ENCODE results near the gene C17orf100.

DNA sequence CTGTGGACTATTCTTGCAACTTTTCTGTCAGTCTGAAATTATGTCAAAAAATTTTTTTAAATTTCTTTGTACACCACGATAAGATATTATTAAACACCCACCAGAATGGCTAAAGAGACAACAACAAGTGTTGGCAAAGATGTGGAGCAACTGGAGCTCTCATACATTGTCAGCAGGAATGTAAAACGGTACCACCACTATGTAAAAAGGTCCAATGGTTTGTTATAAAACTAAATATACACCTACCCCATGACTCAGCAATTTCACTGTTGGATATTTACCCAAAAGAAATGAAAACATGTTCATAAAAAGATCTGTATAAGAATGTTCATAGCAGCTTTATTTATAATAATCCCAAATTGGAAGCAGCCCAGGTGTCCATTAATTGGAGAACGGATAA lies 18.3 kb upstream of the C17orf100 start:
- TF ChIP-seq ZNF572 (CRISPR knock-in tag; IDR thresholded peaks at IDR 0.05) (no peak), AGO2 (optimal IDR thresholded peaks at IDR 0.05; ENCODE audit: low read depth, low read length) (no peak), TCF12 (IDR thresholded peaks at IDR 0.05) (no peak), TCF12 (CRISPR knock-in tag; IDR thresholded peaks at IDR 0.05) (no peak), ZNF7 (CRISPR knock-in tag; IDR thresholded peaks at IDR 0.05) (peak; percentile 97), TCF7L2 (IDR thresholded peaks at IDR 0.05; ENCODE audit: low read depth, low read length) (no peak), KDM1A (CRISPR knock-in tag; IDR thresholded peaks at IDR 0.05) (no peak), JUND (CRISPR knock-in tag; IDR thresholded peaks at IDR 0.05) (no peak), ZNF550 (CRISPR knock-in tag; IDR thresholded peaks at IDR 0.05; ENCODE audit: borderline replicate concordance) (no peak)
- TF ChIP-seq, protein P1, sequence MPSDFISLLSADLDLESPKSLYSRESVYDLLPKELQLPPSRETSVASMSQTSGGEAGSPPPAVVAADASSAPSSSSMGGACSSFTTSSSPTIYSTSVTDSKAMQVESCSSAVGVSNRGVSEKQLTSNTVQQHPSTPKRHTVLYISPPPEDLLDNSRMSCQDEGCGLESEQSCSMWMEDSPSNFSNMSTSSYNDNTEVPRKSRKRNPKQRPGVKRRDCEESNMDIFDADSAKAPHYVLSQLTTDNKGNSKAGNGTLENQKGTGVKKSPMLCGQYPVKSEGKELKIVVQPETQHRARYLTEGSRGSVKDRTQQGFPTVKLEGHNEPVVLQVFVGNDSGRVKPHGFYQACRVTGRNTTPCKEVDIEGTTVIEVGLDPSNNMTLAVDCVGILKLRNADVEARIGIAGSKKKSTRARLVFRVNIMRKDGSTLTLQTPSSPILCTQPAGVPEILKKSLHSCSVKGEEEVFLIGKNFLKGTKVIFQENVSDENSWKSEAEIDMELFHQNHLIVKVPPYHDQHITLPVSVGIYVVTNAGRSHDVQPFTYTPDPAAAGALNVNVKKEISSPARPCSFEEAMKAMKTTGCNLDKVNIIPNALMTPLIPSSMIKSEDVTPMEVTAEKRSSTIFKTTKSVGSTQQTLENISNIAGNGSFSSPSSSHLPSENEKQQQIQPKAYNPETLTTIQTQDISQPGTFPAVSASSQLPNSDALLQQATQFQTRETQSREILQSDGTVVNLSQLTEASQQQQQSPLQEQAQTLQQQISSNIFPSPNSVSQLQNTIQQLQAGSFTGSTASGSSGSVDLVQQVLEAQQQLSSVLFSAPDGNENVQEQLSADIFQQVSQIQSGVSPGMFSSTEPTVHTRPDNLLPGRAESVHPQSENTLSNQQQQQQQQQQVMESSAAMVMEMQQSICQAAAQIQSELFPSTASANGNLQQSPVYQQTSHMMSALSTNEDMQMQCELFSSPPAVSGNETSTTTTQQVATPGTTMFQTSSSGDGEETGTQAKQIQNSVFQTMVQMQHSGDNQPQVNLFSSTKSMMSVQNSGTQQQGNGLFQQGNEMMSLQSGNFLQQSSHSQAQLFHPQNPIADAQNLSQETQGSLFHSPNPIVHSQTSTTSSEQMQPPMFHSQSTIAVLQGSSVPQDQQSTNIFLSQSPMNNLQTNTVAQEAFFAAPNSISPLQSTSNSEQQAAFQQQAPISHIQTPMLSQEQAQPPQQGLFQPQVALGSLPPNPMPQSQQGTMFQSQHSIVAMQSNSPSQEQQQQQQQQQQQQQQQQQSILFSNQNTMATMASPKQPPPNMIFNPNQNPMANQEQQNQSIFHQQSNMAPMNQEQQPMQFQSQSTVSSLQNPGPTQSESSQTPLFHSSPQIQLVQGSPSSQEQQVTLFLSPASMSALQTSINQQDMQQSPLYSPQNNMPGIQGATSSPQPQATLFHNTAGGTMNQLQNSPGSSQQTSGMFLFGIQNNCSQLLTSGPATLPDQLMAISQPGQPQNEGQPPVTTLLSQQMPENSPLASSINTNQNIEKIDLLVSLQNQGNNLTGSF (CRISPR knock-in tag; IDR thresholded peaks at IDR 0.05): no peak
- TF ChIP-seq, protein P2, sequence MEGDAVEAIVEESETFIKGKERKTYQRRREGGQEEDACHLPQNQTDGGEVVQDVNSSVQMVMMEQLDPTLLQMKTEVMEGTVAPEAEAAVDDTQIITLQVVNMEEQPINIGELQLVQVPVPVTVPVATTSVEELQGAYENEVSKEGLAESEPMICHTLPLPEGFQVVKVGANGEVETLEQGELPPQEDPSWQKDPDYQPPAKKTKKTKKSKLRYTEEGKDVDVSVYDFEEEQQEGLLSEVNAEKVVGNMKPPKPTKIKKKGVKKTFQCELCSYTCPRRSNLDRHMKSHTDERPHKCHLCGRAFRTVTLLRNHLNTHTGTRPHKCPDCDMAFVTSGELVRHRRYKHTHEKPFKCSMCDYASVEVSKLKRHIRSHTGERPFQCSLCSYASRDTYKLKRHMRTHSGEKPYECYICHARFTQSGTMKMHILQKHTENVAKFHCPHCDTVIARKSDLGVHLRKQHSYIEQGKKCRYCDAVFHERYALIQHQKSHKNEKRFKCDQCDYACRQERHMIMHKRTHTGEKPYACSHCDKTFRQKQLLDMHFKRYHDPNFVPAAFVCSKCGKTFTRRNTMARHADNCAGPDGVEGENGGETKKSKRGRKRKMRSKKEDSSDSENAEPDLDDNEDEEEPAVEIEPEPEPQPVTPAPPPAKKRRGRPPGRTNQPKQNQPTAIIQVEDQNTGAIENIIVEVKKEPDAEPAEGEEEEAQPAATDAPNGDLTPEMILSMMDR (CRISPR knock-in tag; IDR thresholded peaks at IDR 0.05): no peak
- TF ChIP-seq, protein P3, sequence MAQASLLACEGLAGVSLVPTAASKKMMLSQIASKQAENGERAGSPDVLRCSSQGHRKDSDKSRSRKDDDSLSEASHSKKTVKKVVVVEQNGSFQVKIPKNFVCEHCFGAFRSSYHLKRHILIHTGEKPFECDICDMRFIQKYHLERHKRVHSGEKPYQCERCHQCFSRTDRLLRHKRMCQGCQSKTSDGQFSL (CRISPR knock-in tag; IDR thresholded peaks at IDR 0.05): no peak
- TF ChIP-seq, protein P4, sequence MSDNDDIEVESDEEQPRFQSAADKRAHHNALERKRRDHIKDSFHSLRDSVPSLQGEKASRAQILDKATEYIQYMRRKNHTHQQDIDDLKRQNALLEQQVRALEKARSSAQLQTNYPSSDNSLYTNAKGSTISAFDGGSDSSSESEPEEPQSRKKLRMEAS (IDR thresholded peaks at IDR 0.05): no peak
- TF ChIP-seq, protein P5, sequence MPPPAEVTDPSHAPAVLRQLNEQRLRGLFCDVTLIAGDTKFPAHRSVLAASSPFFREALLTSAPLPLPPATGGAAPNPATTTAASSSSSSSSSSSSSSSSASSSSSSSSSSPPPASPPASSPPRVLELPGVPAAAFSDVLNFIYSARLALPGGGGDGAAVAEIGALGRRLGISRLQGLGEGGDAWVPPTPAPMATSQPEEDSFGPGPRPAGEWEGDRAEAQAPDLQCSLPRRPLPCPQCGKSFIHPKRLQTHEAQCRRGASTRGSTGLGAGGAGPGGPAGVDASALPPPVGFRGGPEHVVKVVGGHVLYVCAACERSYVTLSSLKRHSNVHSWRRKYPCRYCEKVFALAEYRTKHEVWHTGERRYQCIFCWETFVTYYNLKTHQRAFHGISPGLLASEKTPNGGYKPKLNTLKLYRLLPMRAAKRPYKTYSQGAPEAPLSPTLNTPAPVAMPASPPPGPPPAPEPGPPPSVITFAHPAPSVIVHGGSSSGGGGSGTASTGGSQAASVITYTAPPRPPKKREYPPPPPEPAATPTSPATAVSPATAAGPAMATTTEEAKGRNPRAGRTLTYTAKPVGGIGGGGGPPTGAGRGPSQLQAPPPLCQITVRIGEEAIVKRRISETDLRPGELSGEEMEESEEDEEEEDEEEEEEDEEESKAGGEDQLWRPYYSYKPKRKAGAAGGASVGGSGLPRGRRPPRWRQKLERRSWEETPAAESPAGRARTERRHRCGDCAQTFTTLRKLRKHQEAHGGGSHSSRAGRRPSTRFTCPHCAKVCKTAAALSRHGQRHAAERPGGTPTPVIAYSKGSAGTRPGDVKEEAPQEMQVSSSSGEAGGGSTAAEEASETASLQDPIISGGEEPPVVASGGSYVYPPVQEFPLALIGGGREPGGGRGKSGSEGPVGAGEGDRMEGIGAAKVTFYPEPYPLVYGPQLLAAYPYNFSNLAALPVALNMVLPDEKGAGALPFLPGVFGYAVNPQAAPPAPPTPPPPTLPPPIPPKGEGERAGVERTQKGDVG (CRISPR knock-in tag; IDR thresholded peaks at IDR 0.05; ENCODE audit: borderline replicate concordance): no peak
